Measurements from ENCODE around the gene FASN.

DNA sequence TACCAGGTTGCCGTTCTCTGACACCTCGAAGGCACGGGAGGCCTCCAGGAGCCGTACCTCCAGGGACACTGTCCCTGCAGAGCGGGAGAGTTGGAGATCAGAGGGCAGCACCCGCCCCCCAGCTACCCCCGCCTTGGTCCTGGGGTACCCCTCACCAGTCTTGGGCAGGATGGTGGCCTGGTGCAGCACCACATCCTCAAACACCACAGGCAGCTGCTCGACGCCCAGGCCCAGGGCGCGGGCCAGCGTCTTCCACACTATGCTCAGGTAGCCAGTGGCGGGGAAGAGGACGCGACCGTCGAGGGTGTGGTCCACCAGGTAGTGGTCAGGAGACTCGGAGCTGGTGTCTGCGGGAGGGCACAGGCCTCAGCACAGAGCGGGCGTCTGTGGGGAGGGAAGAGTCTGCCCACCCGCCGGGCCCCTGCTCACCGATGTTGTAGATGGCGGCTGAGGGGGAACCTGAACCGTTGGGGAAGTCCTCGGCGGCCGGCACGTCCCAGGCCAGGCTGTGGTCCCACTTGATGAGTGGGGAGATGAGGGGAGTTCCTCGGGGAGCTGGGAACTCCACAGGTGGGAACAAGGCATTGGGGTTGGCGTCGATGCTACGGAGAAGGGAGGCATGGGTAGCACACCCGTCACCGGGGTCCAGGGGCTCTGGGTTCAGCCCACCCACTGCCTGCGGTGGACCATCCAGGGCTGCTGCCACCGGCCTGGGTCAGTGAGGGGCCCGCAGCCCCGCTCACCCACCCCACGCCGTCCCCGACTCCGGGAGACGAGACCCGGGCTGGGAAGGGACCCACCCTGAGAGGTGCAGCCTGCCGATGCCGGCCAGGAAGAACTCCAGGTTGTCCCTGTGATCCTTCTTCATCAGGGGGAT is 9.8 kb downstream of the FASN start:
- TF ChIP-seq, protein P1, sequence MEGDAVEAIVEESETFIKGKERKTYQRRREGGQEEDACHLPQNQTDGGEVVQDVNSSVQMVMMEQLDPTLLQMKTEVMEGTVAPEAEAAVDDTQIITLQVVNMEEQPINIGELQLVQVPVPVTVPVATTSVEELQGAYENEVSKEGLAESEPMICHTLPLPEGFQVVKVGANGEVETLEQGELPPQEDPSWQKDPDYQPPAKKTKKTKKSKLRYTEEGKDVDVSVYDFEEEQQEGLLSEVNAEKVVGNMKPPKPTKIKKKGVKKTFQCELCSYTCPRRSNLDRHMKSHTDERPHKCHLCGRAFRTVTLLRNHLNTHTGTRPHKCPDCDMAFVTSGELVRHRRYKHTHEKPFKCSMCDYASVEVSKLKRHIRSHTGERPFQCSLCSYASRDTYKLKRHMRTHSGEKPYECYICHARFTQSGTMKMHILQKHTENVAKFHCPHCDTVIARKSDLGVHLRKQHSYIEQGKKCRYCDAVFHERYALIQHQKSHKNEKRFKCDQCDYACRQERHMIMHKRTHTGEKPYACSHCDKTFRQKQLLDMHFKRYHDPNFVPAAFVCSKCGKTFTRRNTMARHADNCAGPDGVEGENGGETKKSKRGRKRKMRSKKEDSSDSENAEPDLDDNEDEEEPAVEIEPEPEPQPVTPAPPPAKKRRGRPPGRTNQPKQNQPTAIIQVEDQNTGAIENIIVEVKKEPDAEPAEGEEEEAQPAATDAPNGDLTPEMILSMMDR (IDR thresholded peaks at IDR 0.05): no peak
- TF ChIP-seq, protein P2, sequence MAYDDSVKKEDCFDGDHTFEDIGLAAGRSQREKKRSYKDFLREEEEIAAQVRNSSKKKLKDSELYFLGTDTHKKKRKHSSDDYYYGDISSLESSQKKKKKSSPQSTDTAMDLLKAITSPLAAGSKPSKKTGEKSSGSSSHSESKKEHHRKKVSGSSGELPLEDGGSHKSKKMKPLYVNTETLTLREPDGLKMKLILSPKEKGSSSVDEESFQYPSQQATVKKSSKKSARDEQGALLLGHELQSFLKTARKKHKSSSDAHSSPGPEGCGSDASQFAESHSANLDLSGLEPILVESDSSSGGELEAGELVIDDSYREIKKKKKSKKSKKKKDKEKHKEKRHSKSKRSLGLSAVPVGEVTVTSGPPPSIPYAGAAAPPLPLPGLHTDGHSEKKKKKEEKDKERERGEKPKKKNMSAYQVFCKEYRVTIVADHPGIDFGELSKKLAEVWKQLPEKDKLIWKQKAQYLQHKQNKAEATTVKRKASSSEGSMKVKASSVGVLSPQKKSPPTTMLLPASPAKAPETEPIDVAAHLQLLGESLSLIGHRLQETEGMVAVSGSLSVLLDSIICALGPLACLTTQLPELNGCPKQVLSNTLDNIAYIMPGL (CRISPR knock-in tag; IDR thresholded peaks at IDR 0.05; ENCODE audit: borderline replicate concordance): no peak
- TF ChIP-seq, protein P3, sequence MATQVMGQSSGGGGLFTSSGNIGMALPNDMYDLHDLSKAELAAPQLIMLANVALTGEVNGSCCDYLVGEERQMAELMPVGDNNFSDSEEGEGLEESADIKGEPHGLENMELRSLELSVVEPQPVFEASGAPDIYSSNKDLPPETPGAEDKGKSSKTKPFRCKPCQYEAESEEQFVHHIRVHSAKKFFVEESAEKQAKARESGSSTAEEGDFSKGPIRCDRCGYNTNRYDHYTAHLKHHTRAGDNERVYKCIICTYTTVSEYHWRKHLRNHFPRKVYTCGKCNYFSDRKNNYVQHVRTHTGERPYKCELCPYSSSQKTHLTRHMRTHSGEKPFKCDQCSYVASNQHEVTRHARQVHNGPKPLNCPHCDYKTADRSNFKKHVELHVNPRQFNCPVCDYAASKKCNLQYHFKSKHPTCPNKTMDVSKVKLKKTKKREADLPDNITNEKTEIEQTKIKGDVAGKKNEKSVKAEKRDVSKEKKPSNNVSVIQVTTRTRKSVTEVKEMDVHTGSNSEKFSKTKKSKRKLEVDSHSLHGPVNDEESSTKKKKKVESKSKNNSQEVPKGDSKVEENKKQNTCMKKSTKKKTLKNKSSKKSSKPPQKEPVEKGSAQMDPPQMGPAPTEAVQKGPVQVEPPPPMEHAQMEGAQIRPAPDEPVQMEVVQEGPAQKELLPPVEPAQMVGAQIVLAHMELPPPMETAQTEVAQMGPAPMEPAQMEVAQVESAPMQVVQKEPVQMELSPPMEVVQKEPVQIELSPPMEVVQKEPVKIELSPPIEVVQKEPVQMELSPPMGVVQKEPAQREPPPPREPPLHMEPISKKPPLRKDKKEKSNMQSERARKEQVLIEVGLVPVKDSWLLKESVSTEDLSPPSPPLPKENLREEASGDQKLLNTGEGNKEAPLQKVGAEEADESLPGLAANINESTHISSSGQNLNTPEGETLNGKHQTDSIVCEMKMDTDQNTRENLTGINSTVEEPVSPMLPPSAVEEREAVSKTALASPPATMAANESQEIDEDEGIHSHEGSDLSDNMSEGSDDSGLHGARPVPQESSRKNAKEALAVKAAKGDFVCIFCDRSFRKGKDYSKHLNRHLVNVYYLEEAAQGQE (IDR thresholded peaks at IDR 0.05): no peak
- TF ChIP-seq EP300 (IDR thresholded peaks at IDR 0.05) (no peak), KDM5A (IDR thresholded peaks at IDR 0.05) (no peak), HOXB5 (CRISPR knock-in tag; IDR thresholded peaks at IDR 0.05) (no peak), RNF2 (IDR thresholded peaks at IDR 0.05; ENCODE audit: borderline replicate concordance, low read depth) (no peak), POLR2AphosphoS2 (conservative IDR thresholded peaks at IDR 0.05; ENCODE audit: low read length) (no peak), HDAC2 (IDR thresholded peaks at IDR 0.05) (no peak)

Data from A549 (cell line).